ENCODE results near the gene RASGEF1C.

RASGEF1C gene

GRCh38 chr5:180056153-180056552 lies 152.9 kb downstream of the RASGEF1C start:
- DNase-seq (ENCODE audit: low read depth, low spot score) = no peak
- TF ChIP-seq FOXP2 (optimal IDR thresholded peaks at IDR 0.05; ENCODE audit: control extremely low read depth, extremely low read length, insufficient read depth) (no peak), POLR2AphosphoS5 (IDR thresholded peaks at IDR 0.05; ENCODE audit: borderline replicate concordance, low read depth, low read length) (no peak), EZH2 (IDR thresholded peaks at IDR 0.05) (no peak)
- no peaks in the 10 kb centered on the region for H3K36me3 ChIP-seq (ENCODE audit: insufficient read depth, low read length)
- no peak overlapping the region for H3K27ac ChIP-seq
- no peaks in the 10 kb centered on the region for H3K9me3 ChIP-seq (ENCODE audit: low read depth, low read length)
- no peak overlapping the region for H3K9ac ChIP-seq (ENCODE audit: insufficient read length)
- no peak overlapping the region for H3K4me3 ChIP-seq

- Histone ChIP-seq H3K4me3 (no peak overlapping the region), H3K36me3 (ENCODE audit: insufficient read depth, low read length) (no peaks in the 10 kb centered on the region), H3K9ac (ENCODE audit: insufficient read length) (no peak overlapping the region), H3K27ac (no peak overlapping the region), H3K9me3 (ENCODE audit: low read depth, low read length) (no peaks in the 10 kb centered on the region)
- TF ChIP-seq EZH2 (IDR thresholded peaks at IDR 0.05) (no peak), POLR2AphosphoS5 (IDR thresholded peaks at IDR 0.05; ENCODE audit: borderline replicate concordance, low read depth, low read length) (no peak), FOXP2 (optimal IDR thresholded peaks at IDR 0.05; ENCODE audit: control extremely low read depth, extremely low read length, insufficient read depth) (no peak)
- DNase-seq (ENCODE audit: low read depth, low spot score) = no peak
These were observed 154.8 kb downstream of the RASGEF1C start for GRCh38 chr5:180054226-180054625.

GRCh38 chr5:180053061-180053602 lies 155.9 kb downstream of the RASGEF1C start:
- no peaks in the 10 kb centered on the region for H3K9me3 ChIP-seq (ENCODE audit: low read depth, low read length)
- H3K9ac ChIP-seq (ENCODE audit: insufficient read length) = no peak overlapping the region
- H3K27ac ChIP-seq = no peak overlapping the region
- TF ChIP-seq POLR2AphosphoS5 (IDR thresholded peaks at IDR 0.05; ENCODE audit: borderline replicate concordance, low read depth, low read length) = no peak
- TF ChIP-seq FOXP2 (optimal IDR thresholded peaks at IDR 0.05; ENCODE audit: control extremely low read depth, extremely low read length, insufficient read depth) = no peak
- TF ChIP-seq EZH2 (IDR thresholded peaks at IDR 0.05) = no peak
- no peak for DNase-seq (ENCODE audit: low read depth, low spot score)
- H3K4me3 ChIP-seq = no peak overlapping the region
- H3K36me3 ChIP-seq (ENCODE audit: insufficient read depth, low read length) = no peaks in the 10 kb centered on the region

GRCh38 chr5:180052211-180052818 lies 156.7 kb downstream of the RASGEF1C start:
- H3K27ac ChIP-seq = no peak overlapping the region
- no peak for DNase-seq (ENCODE audit: low read depth, low spot score)
- TF ChIP-seq EZH2 (IDR thresholded peaks at IDR 0.05) (no peak), FOXP2 (optimal IDR thresholded peaks at IDR 0.05; ENCODE audit: control extremely low read depth, extremely low read length, insufficient read depth) (no peak), POLR2AphosphoS5 (IDR thresholded peaks at IDR 0.05; ENCODE audit: borderline replicate concordance, low read depth, low read length) (no peak)

More at GRCh38 chr5:180052211-180052818, 156.7 kb downstream of the RASGEF1C start:
- no peak overlapping the region for H3K4me3 ChIP-seq
- no peaks in the 10 kb centered on the region for H3K9me3 ChIP-seq (ENCODE audit: low read depth, low read length)
- H3K36me3 ChIP-seq (ENCODE audit: insufficient read depth, low read length) = no peaks in the 10 kb centered on the region
- H3K9ac ChIP-seq (ENCODE audit: insufficient read length) = no peak overlapping the region
